ENCODE measurements around the gene NPS.

NPS gene

GRCh38 chr10:127592586-127592985 lies 43.5 kb downstream of the NPS start:
- no peak overlapping the region for H3K4me3 ChIP-seq (ENCODE audit: low read depth, low read length)
- no peak for TF ChIP-seq CTCF (IDR thresholded peaks at IDR 0.05; ENCODE audit: low read depth, low read length, missing control alignments)
- DNase-seq (ENCODE audit: low read depth), result no peak

GRCh38 chr10:127600479-127600878 lies 51.4 kb downstream of the NPS start:
- no peak overlapping the region for H3K4me3 ChIP-seq (ENCODE audit: low read depth, low read length)
- no peak for DNase-seq (ENCODE audit: low read depth)
- no peak for TF ChIP-seq CTCF (IDR thresholded peaks at IDR 0.05; ENCODE audit: low read depth, low read length, missing control alignments)

Data from GM12864 (cell line).